ENCODE data around the gene KIF5B.
"Not testable (repeated sequence)": the region's sequence is repeated elsewhere in the genome, so short reads cannot be mapped to it uniquely, and the experiment has no call there.

The KIF5B gene

GRCh38 chr10:32056136-32057035 lies at the start of gene KIF5B:
Gene KIF5B, minus strand, starts transcription at chr10:32056425. Its CDS starts 452 bp downstream, at chr10:32055973.
- DNase-seq: peak; percentile 79

DNA sequence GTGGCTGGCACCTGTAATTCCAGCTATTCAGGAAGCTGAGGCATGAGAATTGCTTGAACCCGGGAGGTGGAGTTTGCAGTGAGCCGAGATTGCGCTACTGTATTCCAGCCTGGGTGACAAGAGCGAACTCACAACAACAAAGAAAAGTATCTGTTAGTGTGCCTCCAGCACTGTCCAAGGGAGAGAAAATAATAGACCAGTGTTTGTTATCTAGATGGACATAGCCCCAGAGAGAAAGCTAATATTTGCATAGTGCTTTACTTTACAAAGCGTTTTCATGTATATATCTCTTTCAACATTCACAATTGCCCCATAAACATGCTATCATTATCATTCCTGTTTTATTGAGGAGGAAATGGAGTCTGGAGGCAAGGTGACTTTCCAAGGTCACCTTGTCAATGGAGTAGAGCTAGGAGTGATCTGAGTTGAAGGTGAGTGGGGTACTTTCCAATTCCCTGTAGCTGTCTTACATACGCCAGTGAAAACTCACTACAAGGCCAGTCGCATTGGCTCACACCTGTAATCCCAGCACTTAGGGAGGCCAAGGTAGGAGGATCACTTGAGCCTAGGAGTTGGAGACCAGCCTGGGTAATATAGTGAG lies 49.7 kb upstream of the KIF5B start:
- DNase-seq: no peak

- no peak for DNase-seq
Observed at GRCh38 chr10:32104622-32105509, 48.6 kb upstream of the KIF5B start.

GRCh38 chr10:32104181-32104580 lies 48.0 kb upstream of the KIF5B start:
- no peak for DNase-seq

- no peak for DNase-seq
Observed at GRCh38 chr10:32103721-32104120, 47.5 kb upstream of the KIF5B start.

GRCh38 chr10:32098566-32099259 lies 42.5 kb upstream of the KIF5B start:
- DNase-seq: not testable (repeated sequence)

- no peak for DNase-seq
Observed at GRCh38 chr10:32095116-32095733, 39.0 kb upstream of the KIF5B start.

DNA sequence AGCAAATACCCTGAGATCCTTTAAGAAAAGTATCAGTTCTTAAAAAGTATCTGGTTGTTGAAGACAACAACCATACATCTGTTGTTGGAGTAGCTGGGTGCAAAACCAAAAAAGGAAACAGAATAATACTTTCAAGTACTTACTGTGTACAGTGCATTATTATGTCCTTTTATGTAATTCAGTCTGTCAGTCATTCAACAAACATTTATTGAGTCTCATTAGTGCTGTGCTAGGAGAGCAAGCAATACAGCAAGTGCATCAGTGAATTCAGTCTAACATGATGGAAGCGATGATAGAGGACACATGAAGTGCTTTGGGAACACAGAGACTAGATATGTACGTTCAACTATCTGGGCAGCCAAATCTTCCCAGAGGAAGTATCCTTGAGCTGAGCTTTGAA lies 37.4 kb upstream of the KIF5B start:
- DNase-seq: no peak

- no peak for DNase-seq
Observed at GRCh38 chr10:32091046-32091445, 34.8 kb upstream of the KIF5B start.

DNA sequence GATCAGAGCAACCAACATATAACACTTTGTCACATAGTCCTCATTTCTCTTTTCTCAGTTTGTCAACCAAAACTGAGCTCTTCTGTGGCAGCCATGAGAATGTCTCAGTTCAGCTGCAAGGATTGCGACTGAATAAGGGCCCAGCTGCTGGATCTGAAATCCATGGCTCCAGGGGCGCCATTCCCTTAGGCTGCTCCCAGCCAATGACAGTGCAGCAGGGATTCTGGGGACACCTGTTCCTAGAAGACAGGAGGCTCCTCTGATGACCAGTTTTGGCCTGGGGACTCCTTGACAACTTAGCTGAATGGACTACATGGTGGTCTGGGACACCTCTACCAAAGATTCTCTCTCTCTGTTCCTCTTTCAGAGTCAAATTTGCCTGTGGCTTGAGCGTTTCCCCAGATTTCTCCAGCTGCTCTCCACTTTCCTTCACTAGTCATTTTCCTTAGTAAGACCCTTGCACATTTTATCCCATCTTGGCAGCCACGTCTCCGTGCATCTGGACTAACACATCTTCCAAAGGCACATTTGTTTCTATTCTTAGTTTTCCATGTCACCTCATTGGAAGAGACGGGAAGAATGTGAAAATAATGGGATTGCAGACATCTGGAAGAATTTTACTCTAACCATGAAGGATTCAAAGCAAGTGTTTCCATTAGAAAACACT lies 28.1 kb upstream of the KIF5B start:
- no peak for DNase-seq

DNA sequence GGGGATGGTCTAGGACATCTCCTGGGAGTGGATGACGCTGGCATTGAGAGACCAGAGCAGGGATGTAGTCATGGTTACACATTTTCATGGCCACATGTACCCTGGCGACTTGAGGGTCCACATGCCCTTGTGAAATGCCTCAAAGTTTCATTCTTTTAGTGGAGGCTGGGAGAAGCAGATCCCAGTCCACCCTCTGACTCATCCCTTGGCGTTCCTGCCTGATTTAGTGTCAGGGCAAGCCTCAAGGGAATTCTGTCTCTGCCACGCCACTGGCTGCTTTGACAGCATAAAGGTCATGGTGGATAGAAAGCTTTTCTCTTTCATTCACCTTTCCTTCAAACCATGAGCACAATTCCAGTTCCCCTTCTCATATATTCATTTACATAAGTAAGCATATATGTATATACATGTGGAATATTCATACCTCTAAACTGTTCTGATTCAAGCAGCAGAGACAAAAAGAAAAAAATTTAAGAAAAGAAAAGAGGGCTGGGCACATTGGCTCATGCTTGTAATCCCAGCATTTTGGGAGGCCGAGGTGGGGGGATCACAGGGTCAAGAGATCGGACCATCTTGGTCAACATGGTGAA lies 21.8 kb upstream of the KIF5B start:
- no peak for DNase-seq

DNA sequence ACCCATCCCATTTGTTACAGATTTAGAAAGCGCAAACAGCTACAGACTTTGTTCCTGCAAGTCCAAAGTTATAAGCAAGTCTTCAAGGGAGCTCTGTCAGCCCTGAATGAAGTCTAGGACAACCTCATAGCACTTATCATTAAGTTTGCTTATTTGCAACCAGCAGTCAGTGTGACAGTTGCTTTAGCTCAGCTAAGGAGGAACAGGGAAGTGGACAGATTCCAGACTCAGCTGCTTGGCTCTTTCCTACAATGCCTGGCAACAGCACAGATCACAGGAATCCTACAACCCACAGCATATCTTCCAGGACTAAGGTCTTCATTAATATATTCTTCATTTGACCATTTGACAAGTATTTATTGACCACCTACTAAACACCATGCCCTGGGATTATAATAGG lies 17.4 kb upstream of the KIF5B start:
- DNase-seq: no peak

DNA sequence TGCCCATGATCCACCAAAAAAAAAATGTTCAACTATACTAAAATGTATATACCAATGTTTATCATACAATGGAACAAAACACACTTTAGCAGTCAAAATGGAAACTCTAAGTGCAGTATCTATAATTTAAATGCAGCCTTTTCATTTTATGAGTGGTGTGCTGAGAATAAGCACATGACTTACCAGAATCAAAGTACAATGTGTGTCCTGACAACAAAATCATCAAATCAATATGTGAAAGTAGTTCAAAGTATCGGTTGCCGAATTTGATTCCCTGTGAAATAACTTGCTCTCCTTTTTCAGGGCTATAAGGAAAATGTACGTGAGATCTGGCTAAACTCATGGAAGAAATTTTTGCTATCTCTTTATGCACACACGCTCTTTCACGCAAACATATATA lies 16.9 kb upstream of the KIF5B start:
- DNase-seq: no peak

DNA sequence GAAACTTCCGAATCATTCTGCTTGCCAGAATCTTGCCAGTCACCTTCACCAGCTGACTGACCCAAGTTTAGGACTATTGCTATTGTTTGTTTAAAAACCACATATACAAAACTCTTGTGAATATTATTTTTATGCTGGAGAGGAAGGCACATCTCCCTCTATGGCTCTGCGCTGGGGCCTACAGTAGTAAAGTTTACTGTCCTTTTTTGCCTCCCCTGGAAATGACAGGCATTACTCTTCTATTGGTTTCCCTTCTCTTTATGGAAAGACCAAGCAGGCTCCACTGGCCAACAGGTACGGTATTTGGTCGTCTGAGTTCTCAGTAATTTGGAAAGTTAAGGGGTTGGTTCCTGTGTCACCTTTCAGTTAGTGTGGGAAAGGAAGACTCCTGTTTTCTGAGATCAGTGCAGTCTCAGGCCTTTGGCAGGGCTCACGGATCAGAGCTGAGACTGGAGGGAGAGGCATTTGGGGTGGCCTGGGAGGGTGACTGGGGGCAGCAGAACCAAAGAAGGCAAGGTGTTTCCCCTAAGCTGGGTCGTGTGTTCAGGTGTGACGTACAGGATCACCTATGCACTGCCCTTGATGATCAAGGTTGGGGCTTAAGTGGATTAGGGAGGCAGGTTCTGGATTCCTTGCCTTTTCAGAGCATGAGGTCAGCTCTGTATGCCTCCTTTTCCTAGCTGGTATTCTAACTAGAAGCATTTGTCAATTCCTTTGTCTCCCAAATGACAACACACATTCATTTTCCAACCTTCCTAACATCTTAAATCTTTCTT lies 16.0 kb upstream of the KIF5B start:
- DNase-seq: no peak

DNA sequence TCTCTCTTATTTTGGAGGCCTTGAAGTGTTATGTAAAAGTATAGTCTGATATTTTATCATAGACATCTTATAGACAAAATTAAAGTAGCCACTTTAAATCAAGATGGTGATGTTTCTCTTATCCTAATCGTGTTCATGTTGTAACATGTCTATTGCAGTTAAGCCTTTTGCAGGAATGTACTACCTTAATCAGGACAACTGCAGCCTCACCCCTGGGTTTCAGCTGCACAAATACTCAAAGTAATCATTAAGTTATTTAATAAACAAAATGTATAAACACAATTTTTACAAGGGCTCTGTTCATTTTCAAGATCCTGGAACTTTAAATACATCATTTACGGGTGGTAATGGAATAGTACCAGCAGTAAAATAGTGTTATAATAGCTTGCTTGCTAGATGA lies 14.4 kb upstream of the KIF5B start:
- no peak for DNase-seq

GRCh38 chr10:32068569-32068968 lies 12.3 kb upstream of the KIF5B start:
- no peak for DNase-seq

DNA sequence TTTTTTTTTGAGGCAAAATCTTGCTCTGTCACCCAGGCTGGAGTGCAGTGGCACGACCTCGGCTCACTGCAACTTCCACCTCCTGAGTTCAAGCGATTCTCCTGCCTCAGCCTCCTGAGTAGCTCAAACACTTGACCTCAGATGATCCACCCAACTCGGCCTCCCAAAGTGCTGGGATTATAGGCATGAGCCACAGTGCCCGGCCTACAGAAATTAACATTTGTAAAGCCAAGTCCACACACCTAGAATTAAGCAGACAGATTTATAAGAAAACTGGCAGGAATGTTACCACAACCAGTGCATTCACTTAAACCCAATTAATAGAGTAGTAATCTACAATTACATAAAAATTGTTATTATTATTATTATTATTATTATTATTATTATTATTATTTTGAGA lies 11.7 kb upstream of the KIF5B start:
- not testable (repeated sequence) for DNase-seq

- no peak for DNase-seq
Observed at GRCh38 chr10:32065856-32066255, 9.6 kb upstream of the KIF5B start.

- DNase-seq: no peak
Observed at GRCh38 chr10:32061440-32061839, 5.2 kb upstream of the KIF5B start.

- DNase-seq: no peak
Observed at GRCh38 chr10:32060347-32060746, 4.1 kb upstream of the KIF5B start.

GRCh38 chr10:32059472-32059871 lies 3.2 kb upstream of the KIF5B start:
- no peak for DNase-seq

Data from activated CD4-positive, alpha-beta T cell treated with anti-CD3 and anti-CD28 coated beads for 1 hour (primary cell).